HG02943 (cell line): Measurements from ENCODE around the gene STMN3.

Source experiments
- ATAC-seq: cut with Tn5 transposase; IDR thresholded peaks from one replicate; pipeline ENCODE4 v1.9.1; 2021; ENCODE audit warnings: mild to moderate bottlenecking, low read depth, moderate library complexity; ENCODE audit not compliant: unreplicated experiment

The STMN3 gene

DNA sequence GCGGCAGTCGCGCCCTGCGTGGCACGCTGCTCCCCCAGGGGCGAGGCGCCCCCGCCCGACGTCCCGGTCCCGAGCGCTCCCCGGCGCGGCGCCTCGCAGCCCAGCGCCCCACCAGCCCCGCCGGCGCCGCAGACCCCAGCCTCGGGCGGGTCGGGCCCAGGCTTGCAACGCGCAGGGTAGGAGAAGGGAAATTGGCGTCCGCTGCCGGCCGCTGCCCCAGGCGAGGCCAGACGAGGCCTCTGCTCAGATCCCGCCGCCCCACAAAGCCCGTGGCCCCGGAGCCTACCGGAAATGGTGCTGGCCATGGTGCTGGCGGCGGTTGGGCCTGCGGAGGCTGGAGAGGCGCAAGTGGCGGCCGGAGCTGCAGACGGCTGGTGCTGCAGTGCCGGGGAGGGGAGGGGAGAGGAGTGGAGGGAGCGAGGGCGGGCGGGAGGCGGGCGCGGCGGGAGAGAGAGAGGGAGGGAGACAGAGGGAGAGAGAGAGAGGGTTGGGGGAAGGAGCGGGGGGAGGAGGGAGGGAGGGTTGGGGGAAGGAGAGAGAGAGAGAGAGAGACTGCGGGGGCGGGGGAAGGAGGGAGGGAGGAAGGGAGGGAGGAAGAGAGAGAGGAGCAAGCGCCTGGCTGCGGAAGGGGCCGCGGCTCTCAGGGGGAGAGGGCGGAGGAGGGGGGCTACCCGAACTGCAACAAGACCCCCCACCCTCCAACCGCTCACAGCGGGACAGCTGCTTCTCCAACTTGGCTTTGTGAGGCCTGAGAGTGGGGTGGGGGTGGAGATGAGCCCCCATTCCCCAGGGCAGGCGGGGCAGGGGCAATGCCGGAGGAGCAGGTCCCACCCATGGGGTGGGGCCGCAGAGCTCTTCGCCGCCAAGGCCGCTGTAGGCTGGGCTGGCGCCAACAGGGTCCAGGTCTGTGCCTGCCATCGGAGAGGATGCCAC, at the start of gene STMN3:
STMN3 (minus strand) TSS at position 384 of the 933 bp plus-strand sequence; CDS start at position 305, 79 bp downstream.
- ATAC-seq, result no peak

DNA sequence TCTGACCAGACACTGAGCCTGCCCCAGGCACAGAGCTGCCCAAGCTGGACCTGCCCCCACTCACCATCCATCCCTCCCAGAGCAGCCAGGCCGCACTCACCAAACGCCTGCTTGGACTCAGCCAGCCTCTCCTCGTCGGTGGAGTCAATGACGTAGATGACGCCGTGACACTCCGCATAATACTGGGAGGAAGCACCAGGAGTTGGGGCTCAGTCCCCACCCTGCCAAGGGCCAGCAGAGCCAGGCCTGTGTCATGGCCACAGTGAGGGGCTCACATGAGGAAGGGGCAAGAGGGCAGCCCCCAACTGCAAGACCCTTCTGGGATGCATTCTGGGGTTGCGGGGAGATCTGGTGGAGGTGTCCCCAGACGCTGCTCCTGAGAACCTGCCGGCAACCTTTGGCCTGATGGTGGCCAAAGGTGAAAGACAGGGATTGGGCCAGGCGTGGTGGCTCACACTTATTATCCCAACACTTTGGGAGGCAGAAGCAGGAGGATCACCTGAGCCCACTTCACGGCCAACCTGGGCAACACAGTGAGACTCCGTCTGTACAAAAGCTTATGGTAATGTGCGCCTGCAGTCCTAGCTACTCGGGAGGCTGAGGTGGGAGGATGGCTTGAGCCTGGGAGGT, 48.9 kb upstream of the STMN3 start:
- ATAC-seq, result no peak

DNA sequence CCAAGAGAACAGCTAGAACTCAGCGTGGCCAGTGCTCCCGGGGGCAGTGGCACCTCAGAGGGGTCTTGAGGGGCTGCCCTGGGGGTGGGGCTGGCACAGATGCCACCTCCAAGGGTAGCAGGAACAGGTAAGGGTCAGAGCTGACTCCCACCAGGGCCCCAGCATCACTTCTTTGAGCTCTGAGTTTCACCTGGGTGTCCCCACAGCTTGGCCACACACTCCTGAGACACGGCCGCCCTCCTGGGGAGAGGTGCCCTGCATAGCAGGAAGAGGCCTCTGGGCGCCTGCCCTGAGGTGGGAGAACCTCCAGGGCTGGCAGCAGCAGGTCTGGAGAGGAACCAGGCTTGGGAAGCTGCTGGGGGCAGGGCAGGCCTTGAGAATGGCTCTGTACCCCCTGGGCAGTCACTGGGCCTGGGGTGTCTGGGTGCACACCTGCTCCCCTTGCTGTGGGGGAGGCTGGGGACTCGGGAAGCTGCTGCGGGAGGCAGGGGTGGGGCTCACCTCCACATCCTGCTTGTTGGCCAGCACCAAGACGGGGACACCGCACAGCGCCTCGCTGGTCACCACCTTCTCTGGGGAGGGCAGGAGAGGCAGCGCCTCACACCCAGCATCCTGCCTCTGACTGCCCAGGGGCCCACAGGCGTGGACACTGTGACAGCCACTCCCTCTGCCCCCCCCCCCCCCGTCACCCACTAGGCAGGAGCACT, 48.3 kb upstream of the STMN3 start:
- ATAC-seq, result no peak

DNA sequence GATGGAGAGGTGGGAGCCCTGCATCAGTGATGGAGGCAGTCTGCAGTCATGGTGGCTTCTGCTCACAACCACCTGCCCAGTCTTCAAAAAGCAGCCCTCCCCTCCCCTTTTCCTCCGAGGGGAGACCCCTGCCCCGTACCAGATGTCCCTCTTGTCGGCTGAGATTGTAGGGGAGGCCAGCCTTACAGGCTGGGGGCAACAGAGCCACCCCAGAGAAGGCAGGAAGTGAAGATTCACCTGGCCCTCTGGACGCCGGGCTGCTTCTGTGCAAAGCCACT, 47.8 kb upstream of the STMN3 start:
- ATAC-seq, result no peak

DNA sequence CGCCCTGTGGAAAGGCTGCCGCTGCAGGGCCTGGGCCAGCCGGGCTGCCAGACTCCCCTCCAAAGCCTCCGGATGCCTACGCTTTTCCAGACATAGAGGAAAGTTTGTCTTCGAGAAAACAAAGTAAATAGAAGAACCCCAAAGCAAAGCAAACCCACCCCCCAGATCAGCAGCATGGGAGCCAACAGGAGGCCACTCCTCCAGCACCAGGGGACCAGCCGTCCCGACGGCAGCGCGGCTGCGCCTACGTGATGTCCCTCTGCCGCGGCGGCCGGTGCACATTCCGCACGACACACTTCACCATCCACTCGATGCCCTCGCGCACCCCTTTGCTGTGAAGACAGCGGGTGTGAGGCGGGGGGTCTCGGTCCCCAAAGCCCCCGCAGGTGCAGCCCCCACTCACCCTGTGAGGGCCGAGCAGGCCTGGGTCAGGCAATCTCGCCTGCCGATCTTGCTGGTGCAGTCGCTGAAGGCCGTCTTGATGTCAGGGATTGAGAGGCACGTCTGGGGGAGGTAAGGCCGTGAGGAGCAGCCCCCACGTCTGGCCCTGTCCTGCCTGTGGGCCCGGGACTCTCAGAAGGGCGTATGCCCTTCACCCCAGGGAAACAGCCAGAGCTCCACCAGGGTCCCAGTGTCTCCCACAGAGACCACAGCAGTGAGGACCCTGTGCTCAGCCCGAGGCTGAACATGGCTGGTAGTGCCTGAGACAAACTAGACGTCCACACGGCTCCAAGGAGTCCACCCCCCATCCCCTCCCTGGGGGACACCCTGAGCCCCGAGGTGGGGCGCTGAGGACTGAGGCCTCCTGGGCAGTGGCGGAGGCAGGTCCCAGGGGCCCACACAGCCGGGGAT, 47.2 kb upstream of the STMN3 start:
- ATAC-seq, result no peak

DNA sequence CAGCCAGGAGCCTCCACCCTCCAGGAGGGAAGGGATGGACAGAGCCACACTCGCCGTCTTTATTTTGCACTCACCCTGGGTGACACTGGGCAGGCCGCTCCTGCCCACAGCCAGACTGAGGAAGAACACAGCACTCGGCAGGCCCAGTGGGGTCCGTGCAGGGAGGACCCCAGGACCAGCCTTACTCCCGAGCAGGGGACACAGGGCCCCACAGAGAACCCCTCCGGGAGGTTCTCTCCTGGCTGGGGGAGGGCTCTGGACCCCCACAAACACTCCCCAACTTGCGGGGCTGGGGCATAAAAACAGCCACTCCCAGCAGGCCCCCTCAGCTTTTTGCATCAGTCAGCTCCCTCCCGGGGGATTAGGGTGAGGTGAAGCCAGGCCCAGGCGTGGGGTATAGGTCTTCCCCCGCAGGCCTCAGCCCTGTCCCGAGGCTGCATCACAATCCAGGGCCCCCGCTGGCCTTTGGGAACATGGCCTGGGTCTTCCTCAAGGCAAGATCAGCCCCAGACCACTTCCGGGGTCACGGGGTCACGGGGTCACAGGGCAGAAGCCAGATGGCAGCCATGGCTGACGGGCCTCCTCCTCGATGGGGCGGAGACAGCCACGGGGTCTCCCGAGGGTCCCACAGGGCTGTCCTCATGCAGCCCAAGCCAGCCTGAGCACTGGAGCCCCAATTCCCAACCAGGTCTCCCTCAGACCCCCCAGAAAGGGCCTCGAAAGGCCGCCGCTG, 46.4 kb upstream of the STMN3 start:
- no peak for ATAC-seq

DNA sequence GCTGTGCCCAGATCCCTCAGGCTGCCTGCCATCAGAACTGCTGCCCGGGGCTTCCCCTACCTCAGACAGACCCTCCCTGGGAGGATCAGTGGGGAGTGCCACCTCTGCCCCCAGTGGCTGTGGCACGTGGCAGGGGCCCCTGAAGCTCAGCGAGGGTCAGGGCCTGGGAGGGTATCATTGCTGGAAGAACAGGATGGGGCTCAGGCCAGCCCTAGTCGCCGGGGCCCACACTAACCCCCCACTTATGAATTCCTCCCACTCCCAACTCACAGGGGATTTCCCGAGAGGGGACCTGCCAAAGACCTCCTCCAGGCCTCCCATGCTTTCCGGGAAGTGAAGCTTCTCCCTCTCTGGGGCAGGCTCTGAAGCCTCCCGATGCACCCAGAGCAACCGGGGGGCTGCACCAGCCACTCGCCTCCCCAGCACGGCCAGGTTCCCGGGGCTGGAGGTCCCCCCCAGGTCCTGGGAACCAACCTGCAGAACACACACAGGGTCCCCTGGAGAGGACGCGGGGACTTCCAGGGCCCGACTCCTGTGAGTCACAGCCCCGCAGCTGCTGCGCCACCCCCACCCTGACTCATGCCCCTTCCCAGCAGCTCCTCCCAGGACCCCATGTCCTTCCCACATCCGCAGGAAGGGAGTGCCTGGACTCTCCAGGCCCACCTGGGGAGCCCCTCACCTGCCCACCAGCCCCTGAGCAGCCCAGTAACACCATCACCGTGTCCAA, 45.7 kb upstream of the STMN3 start:
- no peak for ATAC-seq

DNA sequence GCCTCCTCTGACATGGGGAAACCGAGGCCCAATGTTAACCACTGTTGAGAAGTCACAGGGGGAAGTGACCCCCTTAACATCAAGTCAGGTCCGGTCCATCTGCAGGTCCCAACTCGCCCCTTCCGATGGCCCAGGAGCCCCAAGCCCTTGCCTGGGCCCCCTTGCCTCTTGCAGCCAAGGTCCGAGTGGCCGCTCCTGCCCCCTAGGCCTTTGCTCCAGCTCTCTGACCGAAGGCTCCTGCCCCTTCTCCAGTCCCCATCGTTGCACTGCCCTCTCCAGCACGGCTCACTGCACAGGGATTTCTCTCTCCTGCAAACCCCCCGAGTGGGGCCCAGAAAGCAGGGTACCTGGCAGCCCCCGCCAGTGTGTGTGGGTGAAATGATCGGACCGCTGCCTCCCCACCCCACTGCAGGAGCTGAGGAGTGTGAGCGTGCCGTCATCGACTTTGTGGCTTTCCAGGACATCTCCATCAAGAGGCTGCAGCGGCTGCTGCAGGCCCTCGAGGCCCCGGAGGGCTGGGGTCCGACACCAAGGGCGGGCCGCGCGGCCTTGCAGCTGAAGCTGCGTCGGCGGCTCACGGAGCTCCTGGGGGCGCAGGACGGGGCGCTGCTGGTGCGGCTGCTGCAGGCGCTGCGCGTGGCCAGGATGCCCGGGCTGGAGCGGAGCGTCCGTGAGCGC, 44.8 kb upstream of the STMN3 start:
- ATAC-seq, result no peak

DNA sequence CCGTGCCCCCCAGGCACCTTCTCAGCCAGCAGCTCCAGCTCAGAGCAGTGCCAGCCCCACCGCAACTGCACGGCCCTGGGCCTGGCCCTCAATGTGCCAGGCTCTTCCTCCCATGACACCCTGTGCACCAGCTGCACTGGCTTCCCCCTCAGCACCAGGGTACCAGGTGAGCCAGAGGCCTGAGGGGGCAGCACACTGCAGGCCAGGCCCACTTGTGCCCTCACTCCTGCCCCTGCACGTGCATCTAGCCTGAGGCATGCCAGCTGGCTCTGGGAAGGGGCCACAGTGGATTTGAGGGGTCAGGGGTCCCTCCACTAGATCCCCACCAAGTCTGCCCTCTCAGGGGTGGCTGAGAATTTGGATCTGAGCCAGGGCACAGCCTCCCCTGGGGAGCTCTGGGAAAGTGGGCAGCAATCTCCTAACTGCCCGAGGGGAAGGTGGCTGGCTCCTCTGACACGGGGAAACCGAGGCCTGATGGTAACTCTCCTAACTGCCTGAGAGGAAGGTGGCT, 44.2 kb upstream of the STMN3 start:
- no peak for ATAC-seq

DNA sequence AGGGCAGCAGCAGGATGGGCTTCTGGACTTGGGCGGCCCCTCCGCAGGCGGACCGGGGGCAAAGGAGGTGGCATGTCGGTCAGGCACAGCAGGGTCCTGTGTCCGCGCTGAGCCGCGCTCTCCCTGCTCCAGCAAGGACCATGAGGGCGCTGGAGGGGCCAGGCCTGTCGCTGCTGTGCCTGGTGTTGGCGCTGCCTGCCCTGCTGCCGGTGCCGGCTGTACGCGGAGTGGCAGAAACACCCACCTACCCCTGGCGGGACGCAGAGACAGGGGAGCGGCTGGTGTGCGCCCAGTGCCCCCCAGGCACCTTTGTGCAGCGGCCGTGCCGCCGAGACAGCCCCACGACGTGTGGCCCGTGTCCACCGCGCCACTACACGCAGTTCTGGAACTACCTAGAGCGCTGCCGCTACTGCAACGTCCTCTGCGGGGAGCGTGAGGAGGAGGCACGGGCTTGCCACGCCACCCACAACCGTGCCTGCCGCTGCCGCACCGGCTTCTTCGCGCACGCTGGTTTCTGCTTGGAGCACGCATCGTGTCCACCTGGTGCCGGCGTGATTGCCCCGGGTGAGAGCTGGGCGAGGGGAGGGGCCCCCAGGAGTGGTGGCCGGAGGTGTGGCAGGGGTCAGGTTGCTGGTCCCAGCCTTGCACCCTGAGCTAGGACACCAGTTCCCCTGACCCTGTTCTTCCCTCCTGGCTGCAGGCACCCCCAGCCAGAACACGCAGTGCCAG, 43.6 kb upstream of the STMN3 start, which contains the start of gene TNFRSF6B:
TNFRSF6B (plus strand) TSS at position 25 of the 729 bp plus-strand sequence; CDS start at position 141, 116 bp downstream.
- ATAC-seq, result no peak

DNA sequence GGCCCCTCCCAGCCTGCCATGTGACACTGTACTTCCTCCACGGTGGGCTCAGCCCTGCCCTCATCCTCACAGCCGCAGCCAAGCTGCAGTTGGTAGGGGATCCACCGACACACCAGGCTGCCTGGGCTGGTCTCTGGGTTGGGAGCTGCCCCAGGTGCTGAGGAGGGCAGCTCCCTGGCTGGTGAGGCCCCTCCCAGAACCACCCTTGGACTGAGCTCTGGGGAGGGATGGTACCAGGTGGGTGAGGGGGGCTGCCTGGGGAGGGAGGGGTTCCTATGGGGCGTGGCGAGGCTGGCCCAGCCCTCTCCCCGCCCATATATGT, 43.0 kb upstream of the STMN3 start:
- ATAC-seq, result no peak

DNA sequence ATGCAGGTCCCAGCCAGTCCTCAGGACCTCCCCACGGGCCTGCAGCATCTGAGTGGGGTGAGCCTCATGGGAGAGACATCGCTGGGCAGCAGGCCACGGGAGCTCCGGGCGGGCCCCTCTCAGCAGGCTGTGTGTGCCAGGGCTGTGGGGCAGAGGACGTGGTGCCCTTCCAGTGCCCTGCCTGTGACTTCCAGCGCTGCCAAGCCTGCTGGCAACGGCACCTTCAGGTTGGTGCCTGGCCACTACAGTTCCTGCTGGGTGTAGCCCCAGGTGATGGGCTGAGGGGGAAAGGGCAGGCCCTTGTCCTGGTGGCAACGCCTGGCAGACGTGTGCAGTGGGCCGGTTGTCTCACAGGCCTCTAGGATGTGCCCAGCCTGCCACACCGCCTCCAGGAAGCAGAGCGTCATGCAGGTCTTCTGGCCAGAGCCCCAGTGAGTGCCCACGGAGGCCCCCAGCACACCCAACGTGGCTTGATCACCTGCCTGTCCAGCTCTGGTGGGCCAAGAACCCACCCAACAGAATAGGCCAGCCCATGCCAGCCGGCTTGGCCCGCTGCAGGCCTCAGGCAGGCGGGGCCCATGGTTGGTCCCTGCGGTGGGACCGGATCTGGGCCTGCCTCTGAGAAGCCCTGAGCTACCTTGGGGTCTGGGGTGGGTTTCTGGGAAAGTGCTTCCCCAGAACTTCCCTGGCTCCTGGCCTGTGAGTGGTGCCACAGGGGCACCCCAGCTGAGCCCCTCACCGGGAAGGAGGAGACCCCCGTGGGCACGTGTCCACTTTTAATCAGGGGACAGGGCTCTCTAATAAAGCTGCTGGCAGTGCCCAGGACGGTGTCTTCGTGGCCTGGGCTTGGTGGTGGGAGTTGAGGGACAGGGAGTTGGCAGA, 42.4 kb upstream of the STMN3 start:
- ATAC-seq, result no peak

DNA sequence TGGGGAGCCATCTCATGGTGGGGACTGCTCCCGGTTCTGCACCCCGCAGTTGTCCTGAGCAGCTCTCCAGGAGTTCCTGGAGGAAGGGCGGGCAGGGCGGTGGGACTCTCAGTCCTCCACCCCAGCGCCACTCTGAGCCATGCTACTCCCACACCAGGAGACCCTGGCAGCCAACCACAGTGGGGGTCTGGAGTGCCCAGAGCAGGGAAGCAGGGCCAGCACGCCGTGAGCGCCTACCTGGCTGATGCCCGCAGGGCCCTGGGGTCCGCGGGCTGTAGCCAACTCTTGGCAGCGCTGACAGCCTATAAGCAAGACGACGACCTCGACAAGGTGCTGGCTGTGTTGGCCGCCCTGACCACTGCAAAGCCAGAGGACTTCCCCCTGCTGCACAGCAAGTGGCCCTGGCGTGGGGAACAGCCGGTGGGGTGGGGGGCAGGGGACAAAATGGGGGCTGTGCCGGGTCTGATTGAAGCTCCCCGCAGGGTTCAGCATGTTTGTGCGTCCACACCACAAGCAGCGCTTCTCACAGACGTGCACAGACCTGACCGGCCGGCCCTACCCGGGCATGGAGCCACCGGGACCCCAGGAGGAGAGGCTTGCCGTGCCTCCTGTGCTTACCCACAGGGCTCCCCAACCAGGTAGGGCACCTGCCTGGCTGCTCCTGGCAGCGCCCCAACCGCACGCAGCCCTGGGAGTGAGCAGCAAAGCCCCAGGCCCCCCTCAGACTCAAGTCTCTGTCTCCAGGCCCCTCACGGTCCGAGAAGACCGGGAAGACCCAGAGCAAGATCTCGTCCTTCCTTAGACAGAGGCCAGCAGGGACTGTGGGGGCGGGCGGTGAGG, 41.6 kb upstream of the STMN3 start:
- ATAC-seq, result no peak

DNA sequence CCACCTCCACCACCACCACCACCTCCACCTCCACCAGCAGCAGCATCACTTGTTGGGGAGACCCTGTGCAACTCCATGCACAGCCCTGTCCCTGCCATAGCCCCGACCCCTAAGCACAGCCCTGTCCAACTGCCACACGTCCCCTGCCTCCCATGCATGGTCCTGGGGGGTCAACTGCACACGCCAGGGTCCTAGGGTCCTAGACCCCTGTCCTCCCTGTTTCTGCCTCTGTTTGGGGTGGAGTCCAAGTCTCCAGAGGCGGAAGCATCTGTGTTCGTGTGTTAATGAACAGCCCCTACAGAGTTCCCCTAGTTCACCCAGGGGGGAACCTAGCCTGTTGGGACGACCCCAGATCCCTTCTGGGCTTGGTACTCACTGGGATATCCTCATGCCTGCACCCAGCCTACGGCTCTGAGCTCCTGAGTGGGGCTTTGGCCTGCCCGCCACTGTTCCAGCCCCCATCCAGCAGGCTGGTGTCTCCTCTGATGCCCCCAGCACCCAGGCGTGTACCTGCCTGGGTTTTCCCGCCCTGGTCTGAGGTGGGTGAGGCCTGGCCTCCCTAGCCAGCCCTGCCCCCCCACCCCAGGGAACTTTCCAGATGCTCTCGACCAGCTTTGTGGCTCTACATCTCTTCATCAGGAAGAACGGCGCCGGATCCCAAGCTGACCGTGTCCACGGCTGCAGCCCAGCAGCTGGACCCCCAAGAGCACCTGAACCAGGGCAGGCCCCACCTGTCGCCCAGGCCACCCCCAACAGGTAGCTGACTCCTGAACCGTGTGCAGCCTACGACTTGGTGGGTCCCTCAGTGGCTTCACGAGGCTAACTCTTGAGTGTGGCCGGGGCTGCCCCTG, 40.7 kb upstream of the STMN3 start:
- no peak for ATAC-seq

DNA sequence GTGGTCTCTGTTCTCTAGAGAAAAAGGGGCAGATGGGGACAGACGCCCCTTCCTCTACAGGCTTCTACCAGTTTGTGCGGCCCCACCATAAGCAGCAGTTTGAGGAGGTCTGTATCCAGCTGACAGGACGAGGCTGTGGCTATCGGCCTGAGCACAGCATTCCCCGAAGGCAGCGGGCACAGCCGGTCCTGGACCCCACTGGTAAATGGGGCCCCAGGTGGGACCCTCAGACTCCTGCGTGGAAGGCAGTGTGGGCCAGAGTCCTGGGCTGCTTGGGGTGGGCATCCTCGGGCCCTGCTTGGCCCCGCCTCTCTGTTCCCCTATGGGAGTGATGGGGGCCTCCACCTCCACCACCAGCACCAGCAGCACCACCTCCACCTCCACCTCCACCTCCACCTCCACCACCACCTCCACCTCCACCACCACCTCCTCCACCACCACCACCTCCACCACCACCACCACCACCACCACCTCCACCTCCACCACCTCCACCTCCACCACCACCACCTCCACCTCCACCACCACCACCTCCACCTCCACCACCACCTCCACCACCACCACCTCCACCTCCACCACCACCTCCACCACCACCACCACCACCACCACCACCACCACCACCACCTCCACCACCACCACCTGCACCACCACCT, 40.0 kb upstream of the STMN3 start:
- no peak for ATAC-seq
